MM.1S (cell line): ENCODE results near the gene TMEM134.

ENCODE experiments used
- EZH2 ChIP-seq: fragments of 300-600 bp; sonication (generic); optimal IDR thresholded peaks from 2 replicates; pipeline ENCODE3; 2017; ENCODE audit warnings: low read depth, mild to moderate bottlenecking, antibody characterized with exemption, low read length, mixed read lengths
- EZH2phosphoT487 ChIP-seq: fragments of 300-600 bp; sonication (generic); IDR thresholded peaks from 2 replicates; pipeline ENCODE4 v1.6.1; 2018; ENCODE audit warnings: antibody characterized with exemption, low read length
- TF ChIP-seq, protein P1 (sequence below): fragments of 300-600 bp; sonication (generic); IDR thresholded peaks from 2 replicates; pipeline ENCODE4 v1.5.1; 2016; ENCODE audit warnings: antibody characterized with exemption, low read length, mixed read lengths

DNA sequence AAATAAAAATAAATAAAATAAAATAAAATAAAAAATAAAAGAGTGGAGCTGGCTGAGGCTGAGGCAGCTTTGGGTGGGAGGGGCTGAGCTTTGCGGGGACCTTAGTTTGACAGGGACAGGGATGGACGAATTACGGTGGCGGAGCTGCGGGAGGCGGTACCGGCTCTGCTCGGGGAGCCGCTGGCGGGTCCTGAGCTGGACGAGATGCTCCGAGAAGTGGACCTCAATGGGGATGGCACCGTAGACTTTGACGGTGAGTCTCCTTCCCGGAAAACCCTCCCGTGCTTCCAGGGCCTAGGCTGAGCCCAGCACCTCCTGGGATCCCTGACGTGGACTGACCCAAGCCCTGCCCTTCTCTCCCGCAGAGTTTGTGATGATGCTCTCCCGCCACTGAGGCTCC, 10.8 kb downstream of the TMEM134 start:
- TF ChIP-seq, protein P1, sequence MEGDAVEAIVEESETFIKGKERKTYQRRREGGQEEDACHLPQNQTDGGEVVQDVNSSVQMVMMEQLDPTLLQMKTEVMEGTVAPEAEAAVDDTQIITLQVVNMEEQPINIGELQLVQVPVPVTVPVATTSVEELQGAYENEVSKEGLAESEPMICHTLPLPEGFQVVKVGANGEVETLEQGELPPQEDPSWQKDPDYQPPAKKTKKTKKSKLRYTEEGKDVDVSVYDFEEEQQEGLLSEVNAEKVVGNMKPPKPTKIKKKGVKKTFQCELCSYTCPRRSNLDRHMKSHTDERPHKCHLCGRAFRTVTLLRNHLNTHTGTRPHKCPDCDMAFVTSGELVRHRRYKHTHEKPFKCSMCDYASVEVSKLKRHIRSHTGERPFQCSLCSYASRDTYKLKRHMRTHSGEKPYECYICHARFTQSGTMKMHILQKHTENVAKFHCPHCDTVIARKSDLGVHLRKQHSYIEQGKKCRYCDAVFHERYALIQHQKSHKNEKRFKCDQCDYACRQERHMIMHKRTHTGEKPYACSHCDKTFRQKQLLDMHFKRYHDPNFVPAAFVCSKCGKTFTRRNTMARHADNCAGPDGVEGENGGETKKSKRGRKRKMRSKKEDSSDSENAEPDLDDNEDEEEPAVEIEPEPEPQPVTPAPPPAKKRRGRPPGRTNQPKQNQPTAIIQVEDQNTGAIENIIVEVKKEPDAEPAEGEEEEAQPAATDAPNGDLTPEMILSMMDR: no peak
- TF ChIP-seq EZH2: no peak
- TF ChIP-seq EZH2phosphoT487: no peak
